ENCODE measurements around the gene TDP1. TPM values are rescaled to one million over a fixed set of nuclear protein-coding genes. Genes with fewer than 3 reads are reported as not detected.
A peak's percentile ranks its signal among the peaks of the same experiment; 100 is the strongest.

TDP1 gene
- total RNA-seq, 1 donor from 2014 or later: 54.7 TPM

DNA sequence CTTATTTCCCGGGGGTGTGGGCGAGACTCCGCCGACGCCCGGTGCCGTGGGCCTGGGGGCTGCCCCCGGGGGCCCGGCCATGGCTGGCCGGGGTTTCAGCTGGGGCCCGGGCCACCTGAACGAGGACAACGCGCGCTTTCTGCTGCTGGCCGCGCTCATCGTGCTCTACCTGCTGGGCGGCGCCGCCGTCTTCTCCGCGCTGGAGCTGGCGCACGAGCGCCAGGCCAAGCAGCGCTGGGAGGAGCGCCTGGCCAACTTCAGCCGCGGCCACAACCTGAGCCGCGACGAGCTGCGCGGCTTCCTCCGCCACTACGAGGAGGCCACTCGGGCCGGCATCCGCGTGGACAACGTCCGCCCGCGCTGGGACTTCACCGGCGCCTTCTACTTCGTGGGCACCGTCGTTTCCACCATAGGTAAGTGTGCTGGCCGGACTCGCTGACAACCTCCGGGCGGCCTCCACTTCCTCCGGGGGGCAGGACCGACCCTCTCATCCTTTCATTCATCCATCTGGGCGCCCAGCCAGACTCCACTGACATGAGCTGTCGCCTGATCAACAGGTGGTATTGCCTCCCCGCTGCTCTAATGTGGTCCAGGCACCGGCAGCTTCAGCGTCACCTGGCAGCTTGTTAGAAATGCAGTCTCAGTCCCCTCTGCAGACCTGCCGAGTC, 106.5 kb downstream of the TDP1 start:
- CTCF ChIA-PET: no interaction called here
- H3K4me3 Mint-ChIP-seq: peak overlapping the region; percentile 78
- no peak overlapping the region for H3K27ac Mint-ChIP-seq
- intact Hi-C loops (cut with micrococcal nuclease): loop anchor here (10.0 kb wide), 1 partner anchor 193 kb away; the partner anchor contains the start of gene PSMC1
- POLR2A ChIA-PET: interaction anchor here (0.7 kb wide), 2 partner anchors 335 to 502 kb away, joined by 5 read pairs; no protein-coding TSS in a partner anchor
- no peak for DNase-seq
- TF ChIP-seq, protein P1, sequence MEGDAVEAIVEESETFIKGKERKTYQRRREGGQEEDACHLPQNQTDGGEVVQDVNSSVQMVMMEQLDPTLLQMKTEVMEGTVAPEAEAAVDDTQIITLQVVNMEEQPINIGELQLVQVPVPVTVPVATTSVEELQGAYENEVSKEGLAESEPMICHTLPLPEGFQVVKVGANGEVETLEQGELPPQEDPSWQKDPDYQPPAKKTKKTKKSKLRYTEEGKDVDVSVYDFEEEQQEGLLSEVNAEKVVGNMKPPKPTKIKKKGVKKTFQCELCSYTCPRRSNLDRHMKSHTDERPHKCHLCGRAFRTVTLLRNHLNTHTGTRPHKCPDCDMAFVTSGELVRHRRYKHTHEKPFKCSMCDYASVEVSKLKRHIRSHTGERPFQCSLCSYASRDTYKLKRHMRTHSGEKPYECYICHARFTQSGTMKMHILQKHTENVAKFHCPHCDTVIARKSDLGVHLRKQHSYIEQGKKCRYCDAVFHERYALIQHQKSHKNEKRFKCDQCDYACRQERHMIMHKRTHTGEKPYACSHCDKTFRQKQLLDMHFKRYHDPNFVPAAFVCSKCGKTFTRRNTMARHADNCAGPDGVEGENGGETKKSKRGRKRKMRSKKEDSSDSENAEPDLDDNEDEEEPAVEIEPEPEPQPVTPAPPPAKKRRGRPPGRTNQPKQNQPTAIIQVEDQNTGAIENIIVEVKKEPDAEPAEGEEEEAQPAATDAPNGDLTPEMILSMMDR (IDR thresholded peaks at IDR 0.05): no peak
- ATAC-seq (ENCODE audit: low read depth): no peak
- peaks cover 53% of the 10 kb centered on the region for H3K27me3 Mint-ChIP-seq
- H3K9me3 Mint-ChIP-seq: peaks cover 5% of the 10 kb centered on the region
- peaks cover 36% of the 10 kb centered on the region for H3K4me1 Mint-ChIP-seq
- H3K36me3 Mint-ChIP-seq (ENCODE audit: low read depth): no peaks in the 10 kb centered on the region

DNA sequence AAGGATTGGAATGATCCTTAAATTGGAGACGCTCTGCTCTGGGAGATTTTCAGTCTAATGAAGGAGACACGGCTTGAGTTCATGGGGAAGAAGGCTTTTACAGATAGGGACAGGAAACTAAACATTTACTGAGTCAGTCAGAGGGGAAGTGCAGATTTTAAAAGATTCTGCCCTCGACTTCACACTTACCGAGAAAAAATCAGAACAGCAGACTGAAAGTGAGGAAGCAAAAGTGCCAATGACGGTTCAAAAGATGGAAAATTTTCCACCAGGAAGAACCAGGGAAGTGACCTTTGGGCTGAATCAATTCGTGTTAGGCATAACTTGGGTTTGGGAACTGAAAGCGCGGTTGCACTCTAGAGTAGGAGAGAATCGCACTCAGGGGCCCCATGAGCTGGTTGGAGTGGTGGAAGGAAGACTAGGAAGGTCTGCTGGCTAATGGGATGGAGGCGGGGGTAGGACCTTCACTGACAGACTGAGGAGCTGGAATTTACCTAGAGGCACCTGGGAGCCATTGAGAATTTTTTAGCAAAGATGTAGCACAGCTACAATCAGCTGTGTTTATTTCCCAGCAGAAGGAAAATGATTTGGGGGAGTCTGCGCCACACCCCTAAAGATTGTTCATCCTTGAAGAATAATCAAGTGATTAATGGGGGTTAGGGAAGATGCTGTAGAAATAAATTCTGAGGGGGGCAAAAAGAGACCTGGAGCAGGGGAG, 107.3 kb downstream of the TDP1 start:
- Mint-ChIP-seq H3K36me3 (ENCODE audit: low read depth) (no peaks in the 10 kb centered on the region), H3K9me3 (peaks cover 5% of the 10 kb centered on the region), H3K4me3 (peak overlapping the region; percentile 78), H3K27ac (no peak overlapping the region), H3K27me3 (peaks cover 53% of the 10 kb centered on the region), H3K4me1 (peaks cover 36% of the 10 kb centered on the region)
- CTCF ChIA-PET: no interaction called here
- POLR2A ChIA-PET: interaction anchor here (0.7 kb wide), 2 partner anchors 334 to 502 kb away, joined by 5 read pairs; no protein-coding TSS in a partner anchor
- DNase-seq: no peak
- TF ChIP-seq, protein P1 (IDR thresholded peaks at IDR 0.05): no peak
- no peak for ATAC-seq (ENCODE audit: low read depth)
- intact Hi-C loops (cut with micrococcal nuclease): loop anchor here (10.0 kb wide), 1 partner anchor 192 kb away; the partner anchor contains the start of gene PSMC1

DNA sequence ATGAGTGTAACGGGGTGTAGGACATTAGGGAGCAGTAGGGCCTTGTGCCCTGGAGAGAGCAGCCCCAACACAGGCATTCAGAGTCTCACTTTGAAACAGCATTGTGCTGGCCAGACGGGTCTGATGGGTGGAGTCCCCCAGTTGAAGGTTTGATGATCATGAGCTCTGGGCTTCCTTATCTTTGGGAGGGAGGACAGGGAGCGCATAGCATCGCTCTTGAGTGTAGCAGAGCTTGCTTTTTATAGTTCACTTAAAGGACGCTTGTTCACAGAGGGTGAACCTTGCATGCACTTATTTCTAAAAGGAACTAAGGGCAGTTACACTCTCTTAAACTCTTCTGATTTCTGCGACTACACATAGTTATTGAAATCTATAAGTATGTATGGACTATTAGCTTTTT, 116.6 kb downstream of the TDP1 start:
- intact Hi-C loops (cut with micrococcal nuclease): no loop called here
- Mint-ChIP-seq H3K27ac (no peak overlapping the region), H3K36me3 (ENCODE audit: low read depth) (no peaks in the 10 kb centered on the region), H3K4me3 (no peak overlapping the region), H3K4me1 (no peaks in the 10 kb centered on the region), H3K9me3 (no peaks in the 10 kb centered on the region), H3K27me3 (peaks cover 33% of the 10 kb centered on the region)
- TF ChIP-seq, protein P1 (IDR thresholded peaks at IDR 0.05): no peak
- ATAC-seq (ENCODE audit: low read depth) (no peak), DNase-seq (no peak)
- POLR2A ChIA-PET: no interaction called here
- CTCF ChIA-PET: no interaction called here

DNA sequence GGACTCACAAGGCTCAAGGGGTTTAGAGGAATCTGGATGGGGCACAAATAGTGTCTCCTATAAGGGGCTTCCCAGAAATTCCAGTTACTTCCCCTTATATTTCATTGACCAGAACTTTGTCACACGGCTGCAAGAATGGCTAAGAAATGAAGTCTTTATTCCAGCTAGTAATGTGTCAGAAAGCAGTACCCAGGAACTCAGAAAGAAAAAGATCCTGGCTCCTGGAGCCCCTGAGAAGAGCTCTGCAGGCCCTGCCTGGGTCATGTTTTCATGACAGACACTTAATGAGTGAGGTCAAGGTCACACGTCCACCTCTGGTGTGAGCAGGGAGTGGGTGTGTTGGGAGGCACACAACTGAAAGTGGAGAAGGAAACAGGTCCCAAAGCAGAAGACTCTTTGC, 123.8 kb downstream of the TDP1 start:
- Mint-ChIP-seq H3K9me3 (no peaks in the 10 kb centered on the region), H3K36me3 (ENCODE audit: low read depth) (no peaks in the 10 kb centered on the region), H3K27ac (no peak overlapping the region), H3K27me3 (peaks cover 28% of the 10 kb centered on the region), H3K4me1 (no peaks in the 10 kb centered on the region), H3K4me3 (no peak overlapping the region)
- ATAC-seq (ENCODE audit: low read depth) (no peak), DNase-seq (no peak)
- intact Hi-C loops (cut with micrococcal nuclease): no loop called here
- TF ChIP-seq, protein P1 (IDR thresholded peaks at IDR 0.05): no peak
- ChIA-PET POLR2A (no interaction called here), CTCF (no interaction called here)

DNA sequence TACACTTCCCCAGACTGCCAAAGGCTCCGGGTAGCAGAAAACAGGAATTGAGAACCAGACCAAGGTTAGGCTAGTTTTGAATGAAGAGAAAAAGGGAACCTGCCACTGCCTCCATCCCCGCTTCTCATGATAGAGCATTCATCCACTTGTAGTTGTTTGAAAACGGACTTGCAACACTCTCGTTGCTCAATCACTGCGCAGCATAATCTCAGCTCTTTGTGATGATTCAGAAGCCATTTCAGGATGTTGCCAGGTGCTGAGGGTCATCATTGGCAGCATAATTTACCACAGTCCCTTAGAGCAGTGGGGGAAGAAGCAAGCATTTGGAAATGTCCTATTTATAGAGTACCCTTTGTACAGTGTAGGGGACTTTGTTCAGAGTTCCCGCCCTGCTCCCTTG, 131.7 kb downstream of the TDP1 start:
- H3K27me3 Mint-ChIP-seq: peaks cover 22% of the 10 kb centered on the region
- POLR2A ChIA-PET: no interaction called here
- TF ChIP-seq, protein P1 (IDR thresholded peaks at IDR 0.05): no peak
- H3K4me1 Mint-ChIP-seq: no peaks in the 10 kb centered on the region
- CTCF ChIA-PET: no interaction called here
- intact Hi-C loops (cut with micrococcal nuclease): no loop called here
- no peaks in the 10 kb centered on the region for H3K9me3 Mint-ChIP-seq
- no peaks in the 10 kb centered on the region for H3K36me3 Mint-ChIP-seq (ENCODE audit: low read depth)
- H3K4me3 Mint-ChIP-seq: no peak overlapping the region
- no peak for DNase-seq
- no peak for ATAC-seq (ENCODE audit: low read depth)
- H3K27ac Mint-ChIP-seq: no peak overlapping the region

All from activated B cell treated with CpG ODN at 0.5 μM for 24 hours (primary cell).